ENCODE measurements around the gene SEC31A.

The SEC31A gene

GRCh38 chr4:82891707-82892466 lies 934 bp upstream of the SEC31A start:
- H3K79me2 ChIP-seq (ENCODE audit: insufficient read depth, low read length) = peaks cover 36% of the 10 kb centered on the region
- no peaks in the 10 kb centered on the region for H3K9me2 ChIP-seq (ENCODE audit: low read depth, low read length)
- no peaks in the 10 kb centered on the region for H3K9me3 ChIP-seq (ENCODE audit: low read length)
- peaks cover 41% of the 10 kb centered on the region for H3K36me3 ChIP-seq (ENCODE audit: insufficient read depth, low read length)
- peak overlapping the region; percentile 75 for H3K27ac ChIP-seq (ENCODE audit: low read depth, low read length, poor library complexity, severe bottlenecking)
- peak overlapping the region; percentile 86 for H3K4me2 ChIP-seq (ENCODE audit: low read length)
- no peak overlapping the region for H2AFZ ChIP-seq (ENCODE audit: low read length)
- H3K27me3 ChIP-seq (ENCODE audit: insufficient read depth, low read length) = no peaks in the 10 kb centered on the region
- H3F3A ChIP-seq (ENCODE audit: insufficient read depth, low read length) = 0 out of 2 replicates have a peak, but pooled peaks cover 12% of the 10 kb centered on the region
- H3K4me1 ChIP-seq (ENCODE audit: insufficient read depth, low read length, severe bottlenecking) = peaks cover 41% of the 10 kb centered on the region
- no peak for TF ChIP-seq EZH2 (IDR thresholded peaks at IDR 0.05; ENCODE audit: borderline replicate concordance, low read length)
- TF ChIP-seq, protein P1, sequence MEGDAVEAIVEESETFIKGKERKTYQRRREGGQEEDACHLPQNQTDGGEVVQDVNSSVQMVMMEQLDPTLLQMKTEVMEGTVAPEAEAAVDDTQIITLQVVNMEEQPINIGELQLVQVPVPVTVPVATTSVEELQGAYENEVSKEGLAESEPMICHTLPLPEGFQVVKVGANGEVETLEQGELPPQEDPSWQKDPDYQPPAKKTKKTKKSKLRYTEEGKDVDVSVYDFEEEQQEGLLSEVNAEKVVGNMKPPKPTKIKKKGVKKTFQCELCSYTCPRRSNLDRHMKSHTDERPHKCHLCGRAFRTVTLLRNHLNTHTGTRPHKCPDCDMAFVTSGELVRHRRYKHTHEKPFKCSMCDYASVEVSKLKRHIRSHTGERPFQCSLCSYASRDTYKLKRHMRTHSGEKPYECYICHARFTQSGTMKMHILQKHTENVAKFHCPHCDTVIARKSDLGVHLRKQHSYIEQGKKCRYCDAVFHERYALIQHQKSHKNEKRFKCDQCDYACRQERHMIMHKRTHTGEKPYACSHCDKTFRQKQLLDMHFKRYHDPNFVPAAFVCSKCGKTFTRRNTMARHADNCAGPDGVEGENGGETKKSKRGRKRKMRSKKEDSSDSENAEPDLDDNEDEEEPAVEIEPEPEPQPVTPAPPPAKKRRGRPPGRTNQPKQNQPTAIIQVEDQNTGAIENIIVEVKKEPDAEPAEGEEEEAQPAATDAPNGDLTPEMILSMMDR (IDR thresholded peaks at IDR 0.05; ENCODE audit: low read length) = no peak
- H3K4me3 ChIP-seq (ENCODE audit: low read depth, low read length, poor library complexity, severe bottlenecking) = peak overlapping the region; percentile 89
- H3K9ac ChIP-seq (ENCODE audit: low read length) = peak overlapping the region; percentile 92
- H4K20me1 ChIP-seq (ENCODE audit: insufficient read depth, low read length) = no peaks in the 10 kb centered on the region

- Histone ChIP-seq H3K9ac (ENCODE audit: low read length) (peak overlapping the region; percentile 92), H3K9me2 (ENCODE audit: low read depth, low read length) (no peaks in the 10 kb centered on the region), H3K4me1 (ENCODE audit: insufficient read depth, low read length, severe bottlenecking) (peaks cover 41% of the 10 kb centered on the region), H3K4me2 (ENCODE audit: low read length) (peak overlapping the region; percentile 89), H4K20me1 (ENCODE audit: insufficient read depth, low read length) (no peaks in the 10 kb centered on the region), H3K27me3 (ENCODE audit: insufficient read depth, low read length) (no peaks in the 10 kb centered on the region), H3K27ac (ENCODE audit: low read depth, low read length, poor library complexity, severe bottlenecking) (peak overlapping the region; percentile 90), H3K9me3 (ENCODE audit: low read length) (no peaks in the 10 kb centered on the region), H3F3A (ENCODE audit: insufficient read depth, low read length) (0 out of 2 replicates have a peak, but pooled peaks cover 12% of the 10 kb centered on the region), H3K4me3 (ENCODE audit: low read depth, low read length, poor library complexity, severe bottlenecking) (peak overlapping the region; percentile 89), H3K36me3 (ENCODE audit: insufficient read depth, low read length) (peaks cover 30% of the 10 kb centered on the region), H2AFZ (ENCODE audit: low read length) (peak overlapping the region; percentile 15; the same call in 1 of the 2 replicates), H3K79me2 (ENCODE audit: insufficient read depth, low read length) (peaks cover 46% of the 10 kb centered on the region)
- no peak for TF ChIP-seq EZH2 (IDR thresholded peaks at IDR 0.05; ENCODE audit: borderline replicate concordance, low read length)
- TF ChIP-seq, protein P1 (IDR thresholded peaks at IDR 0.05; ENCODE audit: low read length) = no peak
These were observed 439 bp downstream of the SEC31A start for GRCh38 chr4:82890528-82890900.

DNA sequence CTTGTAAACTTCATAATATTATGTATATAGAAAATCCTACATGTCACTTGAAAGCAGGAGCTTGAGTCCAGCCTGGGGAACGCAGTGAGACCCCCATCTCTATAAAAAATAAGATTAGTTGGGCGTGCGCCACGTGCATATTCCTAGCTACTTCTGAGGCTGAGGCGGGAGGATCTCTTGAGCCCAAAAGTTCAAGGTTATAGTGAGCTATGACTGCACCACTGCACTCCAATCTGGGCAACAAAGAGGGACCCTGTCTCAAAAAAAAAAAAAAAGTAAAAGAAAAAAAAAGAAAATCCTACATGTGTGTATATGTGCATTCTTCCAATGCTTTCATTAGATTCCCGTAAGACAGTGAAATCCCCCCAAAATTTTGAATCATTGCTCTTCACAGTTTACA lies 1.7 kb downstream of the SEC31A start:
- Histone ChIP-seq H3K27ac (ENCODE audit: low read depth, low read length, poor library complexity, severe bottlenecking) (no peak overlapping the region), H3K9me3 (ENCODE audit: low read length) (no peaks in the 10 kb centered on the region), H2AFZ (ENCODE audit: low read length) (no peak overlapping the region), H4K20me1 (ENCODE audit: insufficient read depth, low read length) (no peaks in the 10 kb centered on the region), H3K4me3 (ENCODE audit: low read depth, low read length, poor library complexity, severe bottlenecking) (peak overlapping the region; percentile 89), H3K27me3 (ENCODE audit: insufficient read depth, low read length) (no peaks in the 10 kb centered on the region), H3K9me2 (ENCODE audit: low read depth, low read length) (no peaks in the 10 kb centered on the region), H3K4me2 (ENCODE audit: low read length) (peak overlapping the region; percentile 89), H3K9ac (ENCODE audit: low read length) (no peak overlapping the region), H3F3A (ENCODE audit: insufficient read depth, low read length) (0 out of 2 replicates have a peak, but pooled peaks cover 12% of the 10 kb centered on the region), H3K79me2 (ENCODE audit: insufficient read depth, low read length) (peaks cover 58% of the 10 kb centered on the region), H3K36me3 (ENCODE audit: insufficient read depth, low read length) (peaks cover 17% of the 10 kb centered on the region), H3K4me1 (ENCODE audit: insufficient read depth, low read length, severe bottlenecking) (peaks cover 41% of the 10 kb centered on the region)
- no peak for TF ChIP-seq EZH2 (IDR thresholded peaks at IDR 0.05; ENCODE audit: borderline replicate concordance, low read length)
- TF ChIP-seq, protein P1 (IDR thresholded peaks at IDR 0.05; ENCODE audit: low read length) = no peak

Measured in OCI-LY1 (cell line).